Body of pancreas (tissue), 4 donors: ENCODE results near the gene FOXS1. TPM values are rescaled to one million over a fixed set of nuclear protein-coding genes. Genes with fewer than 3 reads are reported as not detected.

ENCODE experiments used
- ATAC-seq: fragments of 150-250 bp; one replicate; pipeline ENCODE4 v1.9.1; 2016
- DNase-seq, 4 donors: peaks; one replicate each; pipeline ENCODE4 v3.0.0-alpha.2; 2019
- H3K27ac ChIP-seq, 4 donors: fragments of 200-600 bp; sonication (generic); 1 replicate in 3 of 4; 2 replicates in 1 of 4; pipeline versions ENCODE4 v1.5.1 to v1.6.1; 2016 to 2019; ENCODE audit warnings: mild to moderate bottlenecking in 1 of 4, mixed read lengths in 1 of 4, moderate library complexity in 1 of 4
- H3K27me3 ChIP-seq, 2 donors: fragments of 200-600 bp; sonication (generic); one replicate each; pipeline ENCODE4 v1.6.0; 2016; ENCODE audit warnings: mild to moderate bottlenecking in 1 of 2
- H3K36me3 ChIP-seq, 2 donors: fragments of 200-600 bp; sonication (generic); replicated peaks in 1 of 2; 2 replicates each; pipeline ENCODE4 v1.5.1; 2016; ENCODE audit warnings: low read depth in 2 of 2; ENCODE audit not compliant: insufficient read depth in 1 of 2
- H3K4me1 ChIP-seq: fragments of 200-600 bp; sonication (generic); one replicate; pipeline ENCODE4 v1.6.0; 2016
- H3K4me3 ChIP-seq, 2 donors: fragments of 200-600 bp; sonication (generic); 1 replicate in 1 of 2; 2 replicates in 1 of 2; pipeline ENCODE4 v1.5.1; 2016 to 2019
- H3K9me3 ChIP-seq, 3 donors: fragments of 200-600 bp; sonication (generic); 1 replicate in 2 of 3; 2 replicates in 1 of 3; pipeline ENCODE4 v1.5.1; 2016
- POLR2A ChIP-seq, 3 donors: fragments of 450-650 bp; IDR thresholded peaks; one replicate each; pipeline ENCODE4 v1.6.1; 2016; ENCODE audit warnings: antibody characterized with exemption in 3 of 3, mild to moderate bottlenecking in 2 of 3
- WGBS, 2 donors: methylation state at CpG; one replicate each; pipeline ENCODE4 v1.1.5; 2017; 5-methylcytosine and 5-hydroxymethylcytosine counted together
- intact Hi-C: fragments of 100-400 bp; cut with DNase I; formaldehyde crosslinking; loops from one replicate; pipeline ENCODE4 v1.15.1; 2023
- total RNA-seq, 2 donors: library from RNA; depleted of rRNA; stranded (reverse); fragments of >200 nt; gene quantifications; one replicate each; pipeline ENCODE4 v1.1.0, GENCODE V29; 2016
- TF ChIP-seq, protein P1 (sequence below), 7 experiments: fragments of 450-650 bp in 4 of 7; fragments of 200-600 bp in 3 of 7; sonication (generic) in 3 of 7; IDR thresholded peaks; one replicate each; pipeline ENCODE4 v1.5.1; 2016 to 2019; ENCODE audit warnings: antibody characterized with exemption in 7 of 7

FOXS1 gene
- total RNA-seq, 2 donors from 2014 or later: 3.0 TPM; not detected in 1

- peak overlapping the region; percentile 51 to 77 (median 58) for H3K27ac ChIP-seq
- WGBS, 2 donors: 0 to 2% methylated on average over 14 to 29 of the region's 29 CpGs
These were observed 22.7 kb downstream of the FOXS1 start for GRCh38 chr20:31822421-31823330.

DNA sequence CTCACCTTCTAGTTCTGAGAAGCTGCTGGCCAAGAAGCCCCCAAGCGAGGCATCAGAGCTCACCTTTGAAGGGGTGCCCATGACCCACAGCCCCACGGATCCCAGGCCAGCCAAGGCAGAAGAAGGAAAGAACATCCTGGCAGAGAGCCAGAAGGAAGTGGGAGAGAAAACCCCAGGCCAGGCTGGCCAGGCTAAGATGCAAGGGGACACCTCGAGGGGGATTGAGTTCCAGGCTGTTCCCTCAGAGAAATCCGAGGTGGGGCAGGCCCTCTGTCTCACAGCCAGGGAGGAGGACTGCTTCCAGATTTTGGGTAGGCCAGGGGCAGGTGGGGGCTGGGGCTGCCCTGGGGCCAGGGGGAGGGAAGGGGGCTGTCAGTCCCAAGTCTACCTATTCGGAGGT lies 24.0 kb downstream of the FOXS1 start:
- no peaks in the 10 kb centered on the region for H3K36me3 ChIP-seq
- DNase-seq (peak in 1 of 4 donors; percentile 30), ATAC-seq (no peak)
- no peak overlapping the region for H3K4me3 ChIP-seq
- TF ChIP-seq POLR2A (IDR thresholded peaks at IDR 0.05): no peak
- TF ChIP-seq, protein P1, sequence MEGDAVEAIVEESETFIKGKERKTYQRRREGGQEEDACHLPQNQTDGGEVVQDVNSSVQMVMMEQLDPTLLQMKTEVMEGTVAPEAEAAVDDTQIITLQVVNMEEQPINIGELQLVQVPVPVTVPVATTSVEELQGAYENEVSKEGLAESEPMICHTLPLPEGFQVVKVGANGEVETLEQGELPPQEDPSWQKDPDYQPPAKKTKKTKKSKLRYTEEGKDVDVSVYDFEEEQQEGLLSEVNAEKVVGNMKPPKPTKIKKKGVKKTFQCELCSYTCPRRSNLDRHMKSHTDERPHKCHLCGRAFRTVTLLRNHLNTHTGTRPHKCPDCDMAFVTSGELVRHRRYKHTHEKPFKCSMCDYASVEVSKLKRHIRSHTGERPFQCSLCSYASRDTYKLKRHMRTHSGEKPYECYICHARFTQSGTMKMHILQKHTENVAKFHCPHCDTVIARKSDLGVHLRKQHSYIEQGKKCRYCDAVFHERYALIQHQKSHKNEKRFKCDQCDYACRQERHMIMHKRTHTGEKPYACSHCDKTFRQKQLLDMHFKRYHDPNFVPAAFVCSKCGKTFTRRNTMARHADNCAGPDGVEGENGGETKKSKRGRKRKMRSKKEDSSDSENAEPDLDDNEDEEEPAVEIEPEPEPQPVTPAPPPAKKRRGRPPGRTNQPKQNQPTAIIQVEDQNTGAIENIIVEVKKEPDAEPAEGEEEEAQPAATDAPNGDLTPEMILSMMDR (IDR thresholded peaks at IDR 0.05): no peak
- WGBS, 2 donors: 52 to 66% methylated on average over 5 of the region's 5 CpGs
- no peaks in the 10 kb centered on the region for H3K27me3 ChIP-seq
- H3K9me3 ChIP-seq: no peaks in the 10 kb centered on the region
- H3K27ac ChIP-seq: peak overlapping the region in 2 of 4 donors; percentile 61 to 77
- intact Hi-C loops: no loop called here
- peaks cover 47% of the 10 kb centered on the region for H3K4me1 ChIP-seq

More at GRCh38 chr20:31822421-31823330, 22.7 kb downstream of the FOXS1 start:
- DNase-seq: peak; percentile 79 to 93 (median 90)
- Histone ChIP-seq H3K4me3 (no peak overlapping the region), H3K9me3 (no peaks in the 10 kb centered on the region), H3K36me3 (no peaks in the 10 kb centered on the region), H3K4me1 (peaks cover 47% of the 10 kb centered on the region), H3K27me3 (no peaks in the 10 kb centered on the region)
- peak; percentile 84 for ATAC-seq
- intact Hi-C loops: no loop called here
- TF ChIP-seq POLR2A (IDR thresholded peaks at IDR 0.05): peak in 1 of 3 donors; percentile 13
- TF ChIP-seq, protein P1 (IDR thresholded peaks at IDR 0.05): peak; percentile 97 to 100 (median 98)

DNA sequence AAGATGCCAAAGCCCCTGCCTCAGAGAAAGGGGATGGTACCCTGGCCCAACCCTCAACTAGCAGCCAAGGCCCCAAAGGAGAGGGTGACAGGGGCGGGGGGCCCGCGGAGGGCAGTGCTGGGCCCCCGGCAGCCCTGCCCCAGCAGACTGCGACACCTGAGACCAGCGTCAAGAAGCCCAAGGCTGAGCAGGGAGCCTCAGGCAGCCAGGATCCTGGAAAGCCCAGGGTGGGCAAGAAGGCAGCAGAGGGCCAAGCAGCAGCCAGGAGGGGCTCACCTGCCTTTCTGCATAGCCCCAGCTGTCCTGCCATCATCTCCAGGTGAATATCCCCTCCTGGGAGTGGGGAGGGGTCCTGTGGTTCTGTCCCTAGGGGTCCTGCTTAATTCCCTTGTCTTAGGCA lies 25.2 kb downstream of the FOXS1 start:
- H3K27me3 ChIP-seq: no peaks in the 10 kb centered on the region
- no peaks in the 10 kb centered on the region for H3K36me3 ChIP-seq
- peak overlapping the region in 2 of 4 donors; percentile 50 to 53 for H3K27ac ChIP-seq
- intact Hi-C loops: no loop called here
- no peak overlapping the region for H3K4me3 ChIP-seq
- H3K4me1 ChIP-seq: peaks cover 47% of the 10 kb centered on the region
- no peak for DNase-seq
- WGBS, 2 donors: 53 to 74% methylated on average over 3 to 5 of the region's 6 CpGs
- H3K9me3 ChIP-seq: no peaks in the 10 kb centered on the region
- TF ChIP-seq, protein P1 (IDR thresholded peaks at IDR 0.05): no peak
- TF ChIP-seq POLR2A (IDR thresholded peaks at IDR 0.05): no peak
- no peak for ATAC-seq

- H3K36me3 ChIP-seq: no peaks in the 10 kb centered on the region
- ATAC-seq (peak; percentile 58), DNase-seq (peak; percentile 75 to 90 (median 85))
- intact Hi-C loops: no loop called here
- H3K9me3 ChIP-seq: no peaks in the 10 kb centered on the region
- 29 to 42% methylated on average over 15 to 16 of the region's 16 CpGs for WGBS, 2 donors
- TF ChIP-seq, protein P1 (IDR thresholded peaks at IDR 0.05): no peak
- TF ChIP-seq POLR2A (IDR thresholded peaks at IDR 0.05): peak; percentile 31 to 55 (median 40)
- no peaks in the 10 kb centered on the region for H3K27me3 ChIP-seq
- H3K4me3 ChIP-seq: no peak within 1 kb of the TSS
- H3K27ac ChIP-seq: peak within 1 kb of the TSS in 3 of 4 donors; percentile 23 to 53 (median 50)
- peaks cover 47% of the 10 kb centered on the region for H3K4me1 ChIP-seq
These were observed 26.2 kb downstream of the FOXS1 start, which contains the start of gene MYLK2 for GRCh38 chr20:31819083-31819784. MYLK2 (plus strand) TSS chr20:31819356; CDS start chr20:31819581, 225 bp downstream.
